Cardiac muscle cell (in vitro differentiated cells and primary cell): Measurements from ENCODE around the gene POLD2. TPM values are rescaled to one million over a fixed set of nuclear protein-coding genes. Genes with fewer than 3 reads are reported as not detected.
A peak's percentile ranks its signal among the peaks of the same experiment; 100 is the strongest.

Source experiments
- DNase-seq, 2 donors: peaks; one replicate each; pipeline versions ENCODE4 v3.0.0 to v3.0.0-alpha.2; 2010 to 2017; ENCODE audit warnings: low read depth in 1 of 2, low spot score in 1 of 2
- H3K27ac ChIP-seq: fragments of 200-600 bp; sonication (generic); 2 replicates; pipeline ENCODE4 v1.5.1; 2016
- H3K27me3 ChIP-seq: fragments of 200-600 bp; sonication (generic); 2 replicates; pipeline ENCODE4 v1.6.0; 2016; ENCODE audit warnings: control low read depth
- H3K36me3 ChIP-seq: fragments of 200-600 bp; sonication (generic); 2 replicates; pipeline ENCODE4 v1.5.1; 2016; ENCODE audit warnings: control low read depth
- H3K4me1 ChIP-seq: fragments of 200-600 bp; sonication (generic); 2 replicates; pipeline ENCODE4 v1.8.1; 2017; ENCODE audit warnings: low read depth, mild to moderate bottlenecking, mixed run types
- H3K4me3 ChIP-seq: fragments of 200-600 bp; sonication (generic); 2 replicates; pipeline ENCODE4 v1.5.1; 2016; ENCODE audit warnings: mild to moderate bottlenecking
- H3K9me3 ChIP-seq: fragments of 200-600 bp; sonication (generic); 2 replicates; pipeline ENCODE4 v1.5.1; 2017; ENCODE audit warnings: low read depth, mild to moderate bottlenecking, control low read depth
- polyA plus RNA-seq: library from polyadenylated mRNA; unstranded; fragments of >200 nt; fragmentation: Nextera tagmentation; extraction: Ambion mirVana; gene quantifications from 2 replicates; pipeline ENCODE4 v1.2.1, GENCODE V29; 2016
- total RNA-seq: library from RNA; depleted of rRNA; stranded (reverse); fragments of >200 nt; gene quantifications from 2 replicates; pipeline ENCODE4 v1.2.3, GENCODE V29; 2016
- TF ChIP-seq, protein P1 (sequence below): IDR thresholded peaks from 2 replicates; pipeline ENCODE4 v1.5.1; 2012; ENCODE audit warnings: low read depth, mild to moderate bottlenecking, low read length

The POLD2 gene
- total and polyA plus RNA-seq, 2 experiments from 2014 or later: 133 to 194 TPM

DNA sequence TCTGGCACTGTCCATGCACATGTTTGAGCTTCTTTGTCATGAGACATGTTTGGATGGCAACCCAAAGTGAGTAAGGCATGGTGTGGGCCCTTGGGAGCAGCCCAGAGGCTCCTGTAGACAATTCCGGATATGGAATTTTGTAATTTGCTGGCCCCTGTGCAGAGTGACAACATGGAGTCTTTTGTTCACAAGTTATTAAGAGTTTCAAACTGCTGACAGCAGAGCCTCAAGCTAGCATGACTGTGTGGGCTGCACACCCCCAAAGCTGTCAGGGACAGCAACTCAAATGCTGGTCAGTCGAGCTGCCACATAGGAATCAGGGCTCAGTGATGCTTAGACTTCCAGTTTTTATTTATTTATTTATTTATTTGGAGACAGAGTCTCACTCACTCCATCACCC lies 24.8 kb upstream of the POLD2 start:
- TF ChIP-seq, protein P1, sequence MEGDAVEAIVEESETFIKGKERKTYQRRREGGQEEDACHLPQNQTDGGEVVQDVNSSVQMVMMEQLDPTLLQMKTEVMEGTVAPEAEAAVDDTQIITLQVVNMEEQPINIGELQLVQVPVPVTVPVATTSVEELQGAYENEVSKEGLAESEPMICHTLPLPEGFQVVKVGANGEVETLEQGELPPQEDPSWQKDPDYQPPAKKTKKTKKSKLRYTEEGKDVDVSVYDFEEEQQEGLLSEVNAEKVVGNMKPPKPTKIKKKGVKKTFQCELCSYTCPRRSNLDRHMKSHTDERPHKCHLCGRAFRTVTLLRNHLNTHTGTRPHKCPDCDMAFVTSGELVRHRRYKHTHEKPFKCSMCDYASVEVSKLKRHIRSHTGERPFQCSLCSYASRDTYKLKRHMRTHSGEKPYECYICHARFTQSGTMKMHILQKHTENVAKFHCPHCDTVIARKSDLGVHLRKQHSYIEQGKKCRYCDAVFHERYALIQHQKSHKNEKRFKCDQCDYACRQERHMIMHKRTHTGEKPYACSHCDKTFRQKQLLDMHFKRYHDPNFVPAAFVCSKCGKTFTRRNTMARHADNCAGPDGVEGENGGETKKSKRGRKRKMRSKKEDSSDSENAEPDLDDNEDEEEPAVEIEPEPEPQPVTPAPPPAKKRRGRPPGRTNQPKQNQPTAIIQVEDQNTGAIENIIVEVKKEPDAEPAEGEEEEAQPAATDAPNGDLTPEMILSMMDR: no peak
- Histone ChIP-seq H3K9me3 (no peaks in the 10 kb centered on the region), H3K36me3 (no peaks in the 10 kb centered on the region), H3K4me3 (no peak overlapping the region), H3K4me1 (peaks cover 27% of the 10 kb centered on the region), H3K27ac (peak overlapping the region; percentile 36), H3K27me3 (no peaks in the 10 kb centered on the region)
- no peak for DNase-seq

DNA sequence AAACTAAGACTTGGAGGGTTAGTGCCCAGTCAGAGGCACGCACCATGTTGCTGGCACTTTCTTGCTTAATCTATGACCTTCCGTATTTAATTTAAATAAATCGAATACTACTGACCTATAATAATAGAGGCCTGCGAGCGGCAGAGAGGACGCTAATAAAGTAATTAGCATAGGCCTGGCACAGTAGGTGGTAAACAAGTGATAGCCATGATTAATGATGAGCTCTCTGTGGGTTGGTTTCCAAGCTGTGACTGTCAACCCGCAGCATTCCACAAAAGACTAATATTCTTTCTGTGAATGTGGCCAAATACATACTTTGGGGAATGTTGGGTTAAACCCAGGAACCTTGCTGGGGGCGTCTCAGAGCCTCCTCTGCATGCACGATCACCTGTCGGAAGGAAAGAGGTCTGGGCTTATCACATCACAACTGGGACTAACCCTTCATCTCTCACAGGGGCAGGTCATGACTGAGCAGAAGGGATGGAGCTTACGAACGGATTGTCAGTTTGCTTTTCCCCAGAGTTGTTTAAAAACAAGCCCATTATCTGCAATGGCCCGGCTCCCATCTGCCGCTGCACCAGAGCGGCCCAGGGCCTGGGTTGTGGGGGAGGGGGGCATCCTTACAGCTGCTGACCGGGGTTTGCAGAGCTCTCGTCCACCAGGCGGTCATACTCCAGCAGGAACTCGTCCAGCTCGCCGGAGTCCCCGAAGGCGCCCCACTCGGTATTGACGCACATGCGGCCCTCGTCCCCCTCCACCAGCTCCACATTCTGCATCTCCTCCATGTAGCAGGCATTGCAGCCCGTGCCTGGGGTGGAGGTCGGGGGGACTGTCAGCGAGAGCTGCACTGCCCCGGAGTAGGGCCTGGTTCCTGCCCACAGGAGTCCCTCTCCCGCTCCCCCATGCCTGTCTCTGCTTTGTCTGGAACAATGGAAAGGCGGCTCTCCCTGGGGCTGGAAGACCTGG lies 24.0 kb upstream of the POLD2 start:
- peaks cover 29% of the 10 kb centered on the region for H3K4me1 ChIP-seq
- H3K36me3 ChIP-seq: no peaks in the 10 kb centered on the region
- TF ChIP-seq, protein P1: no peak
- H3K27ac ChIP-seq: peak overlapping the region; percentile 36
- no peaks in the 10 kb centered on the region for H3K9me3 ChIP-seq
- H3K4me3 ChIP-seq: no peak overlapping the region
- peak; percentile 27 to 33 for DNase-seq
- H3K27me3 ChIP-seq: no peaks in the 10 kb centered on the region

DNA sequence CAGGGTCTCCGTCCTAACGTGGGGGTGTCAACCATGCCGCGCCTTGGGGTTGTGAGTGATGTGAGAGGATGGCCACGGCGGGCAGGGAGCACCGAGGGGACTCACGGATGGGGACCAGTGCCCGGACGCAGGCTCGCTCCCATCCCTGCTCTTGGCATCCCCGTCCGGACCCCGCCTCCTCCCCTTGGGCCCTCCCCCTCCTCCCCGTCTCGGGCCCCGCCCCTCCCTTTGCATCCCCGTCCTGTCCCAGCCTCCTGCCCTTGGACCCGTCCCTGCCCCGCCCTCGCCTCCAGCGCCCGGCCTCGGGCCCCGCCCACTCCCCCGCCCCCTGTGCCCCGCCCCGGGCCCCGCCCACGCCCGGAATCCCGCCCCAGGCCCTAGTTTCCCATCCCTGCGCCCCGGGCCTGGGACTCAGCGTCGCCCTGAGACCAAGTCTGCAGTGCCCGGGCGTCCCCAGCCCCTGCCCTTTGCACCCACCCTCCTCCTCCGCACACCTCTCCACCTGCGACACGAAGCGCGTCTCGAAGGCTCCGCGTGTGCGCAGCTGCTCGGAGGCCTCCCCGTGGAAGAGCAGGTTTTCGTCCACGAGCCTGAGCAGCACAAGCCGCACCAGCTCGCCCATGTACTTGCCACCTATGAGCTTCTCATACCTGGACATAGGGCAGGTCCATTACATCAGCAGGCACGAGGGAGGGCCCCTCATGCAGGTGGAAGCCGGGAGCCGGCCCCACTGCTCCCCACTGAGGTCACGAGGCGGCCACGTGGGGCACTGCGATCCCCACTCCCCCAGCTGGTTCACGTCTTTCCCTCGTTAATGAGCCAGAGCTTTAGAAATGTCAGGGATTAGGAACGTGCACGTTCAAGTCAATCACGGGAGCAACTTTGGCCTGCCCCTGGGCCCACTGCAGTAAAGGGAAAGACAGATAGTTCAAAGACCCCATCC lies 22.9 kb upstream of the POLD2 start:
- TF ChIP-seq, protein P1: no peak
- Histone ChIP-seq H3K9me3 (no peaks in the 10 kb centered on the region), H3K4me1 (peaks cover 39% of the 10 kb centered on the region), H3K36me3 (no peaks in the 10 kb centered on the region), H3K27me3 (no peaks in the 10 kb centered on the region), H3K27ac (no peak overlapping the region), H3K4me3 (peak overlapping the region; percentile 25)
- peak; percentile 85 to 91 for DNase-seq

- Histone ChIP-seq H3K4me3 (peak overlapping the region; percentile 25), H3K36me3 (peaks cover 2% of the 10 kb centered on the region), H3K27me3 (no peaks in the 10 kb centered on the region), H3K9me3 (no peaks in the 10 kb centered on the region), H3K4me1 (peaks cover 44% of the 10 kb centered on the region), H3K27ac (no peak overlapping the region)
- TF ChIP-seq, protein P1: no peak
- peak in 1 of 2 donors; percentile 51 for DNase-seq
These were observed 22.2 kb upstream of the POLD2 start for GRCh38 chr7:44145479-44145968.

DNA sequence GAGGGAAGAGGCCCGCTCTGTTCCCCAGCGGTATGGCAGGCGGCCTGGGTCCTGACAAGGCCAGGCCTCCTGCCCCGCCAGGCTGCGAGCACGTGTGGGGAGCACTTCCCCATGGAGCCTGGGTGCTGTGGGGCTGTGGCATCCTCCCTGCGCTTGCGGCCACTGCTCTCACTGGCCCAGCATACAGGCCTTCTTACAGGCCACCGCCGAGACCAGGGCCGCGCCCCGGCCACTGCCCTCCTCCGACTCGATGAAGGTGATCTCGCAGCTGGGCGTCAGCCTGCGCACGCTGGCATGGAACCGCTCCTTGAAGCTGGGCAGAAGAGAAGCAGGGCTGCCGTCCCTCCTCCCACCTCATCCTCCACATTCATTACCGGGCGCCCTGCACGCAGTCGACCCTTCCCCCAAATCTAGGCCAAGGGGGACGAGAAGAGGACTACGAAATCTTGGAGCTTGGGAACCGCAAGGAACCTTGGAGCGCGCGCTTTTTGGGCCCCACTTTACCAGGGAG lies 21.7 kb upstream of the POLD2 start:
- Histone ChIP-seq H3K27ac (no peak overlapping the region), H3K4me1 (peaks cover 44% of the 10 kb centered on the region), H3K27me3 (no peaks in the 10 kb centered on the region), H3K9me3 (no peaks in the 10 kb centered on the region), H3K4me3 (no peak overlapping the region), H3K36me3 (peaks cover 4% of the 10 kb centered on the region)
- DNase-seq: no peak
- TF ChIP-seq, protein P1: no peak
